Measurements from ENCODE around the gene ANKRD11.
"Not testable (repeated sequence)": the region's sequence is repeated elsewhere in the genome, so short reads cannot be mapped to it uniquely, and the experiment has no call there.

ANKRD11 gene

DNA sequence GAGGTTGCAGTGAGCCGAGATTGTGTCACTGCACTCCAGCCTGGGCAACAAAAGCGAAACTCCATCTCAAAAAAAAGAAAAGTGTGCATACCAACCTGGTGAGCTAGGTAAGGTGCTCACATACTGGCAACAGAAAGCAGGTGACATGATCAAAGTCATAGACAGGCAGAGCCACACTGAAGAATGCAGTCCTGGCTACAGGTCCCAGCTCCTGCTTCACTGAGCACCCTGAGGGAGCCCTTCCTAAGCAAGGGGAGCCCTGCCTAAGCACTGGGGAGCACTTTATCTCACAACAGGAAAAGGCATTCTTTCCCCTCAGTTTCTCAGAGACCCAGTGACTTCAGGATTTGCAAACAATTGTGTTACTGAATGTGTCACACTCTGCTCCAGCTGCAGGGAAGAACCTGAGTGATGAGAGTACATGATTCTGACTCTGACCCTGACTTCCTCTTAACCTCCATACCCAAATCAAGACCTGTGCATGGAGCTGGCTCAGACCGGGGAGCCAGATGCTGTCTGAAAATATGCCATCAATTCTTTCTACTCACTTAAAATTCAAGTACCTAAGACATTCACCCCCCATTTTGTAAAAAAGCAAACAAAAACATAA is 40.5 kb downstream of the ANKRD11 start:
- DNase-seq, result peak; percentile 28

DNA sequence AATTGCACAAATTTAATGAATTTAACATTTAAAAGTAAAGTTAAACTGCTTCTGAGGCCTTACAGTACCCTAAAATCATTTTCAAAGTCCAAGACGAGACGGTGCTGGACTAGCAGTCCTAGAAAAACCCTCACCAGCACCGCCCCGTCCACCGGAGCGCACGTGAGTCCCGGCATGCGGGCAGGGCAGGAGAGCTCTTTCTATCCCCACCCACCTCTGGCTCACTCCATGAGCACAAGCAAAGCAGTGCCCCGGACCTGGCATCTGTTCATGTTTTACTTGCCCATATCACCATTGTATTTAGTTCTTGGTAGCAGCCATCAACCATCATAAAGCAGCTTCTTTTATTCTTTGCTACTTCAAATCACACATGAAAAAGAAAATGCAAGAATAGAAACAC is 41.7 kb downstream of the ANKRD11 start:
- DNase-seq, result no peak

GRCh38 chr16:89446975-89447293 is 43.4 kb downstream of the ANKRD11 start:
- DNase-seq, result no peak

DNA sequence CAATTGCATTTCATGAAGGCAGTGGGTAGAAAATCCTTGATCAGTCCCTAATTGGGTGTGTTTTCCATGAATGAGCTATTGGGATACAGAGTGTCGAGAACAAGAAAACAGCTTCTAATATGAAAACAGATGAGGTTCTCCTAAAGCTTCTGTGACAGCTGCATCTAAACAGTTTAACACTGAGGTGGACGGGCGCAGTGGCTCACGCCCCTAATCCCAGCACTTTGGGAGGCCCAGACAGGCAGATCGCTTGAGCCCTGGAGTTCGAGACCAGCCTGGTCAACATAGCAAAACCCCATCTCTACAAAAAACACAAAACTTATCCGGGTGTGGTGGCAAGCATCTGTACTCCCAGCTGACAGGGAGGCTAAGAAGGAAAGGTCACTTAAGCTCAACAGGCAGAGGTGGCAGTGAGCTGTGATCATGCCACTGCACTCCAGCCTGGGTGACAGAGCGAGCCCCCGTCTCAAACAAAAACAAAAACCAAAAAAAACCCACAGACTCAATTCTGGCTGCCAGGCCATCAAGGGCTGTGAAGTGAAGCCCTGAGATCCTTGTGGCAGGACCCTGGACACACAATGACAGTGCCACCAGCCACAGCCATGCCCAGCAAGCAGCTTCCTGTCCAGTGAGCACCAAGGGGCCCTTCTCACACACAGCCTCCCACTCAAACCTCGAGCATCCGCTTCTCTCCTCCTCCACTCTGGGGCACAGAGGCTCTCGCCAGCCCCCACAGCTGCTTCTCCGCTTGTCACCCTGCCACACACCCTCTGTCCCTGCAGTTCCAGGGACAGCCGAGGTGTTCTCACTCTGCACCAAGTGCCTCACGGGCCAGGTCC is 44.0 kb downstream of the ANKRD11 start:
- DNase-seq, result no peak

DNA sequence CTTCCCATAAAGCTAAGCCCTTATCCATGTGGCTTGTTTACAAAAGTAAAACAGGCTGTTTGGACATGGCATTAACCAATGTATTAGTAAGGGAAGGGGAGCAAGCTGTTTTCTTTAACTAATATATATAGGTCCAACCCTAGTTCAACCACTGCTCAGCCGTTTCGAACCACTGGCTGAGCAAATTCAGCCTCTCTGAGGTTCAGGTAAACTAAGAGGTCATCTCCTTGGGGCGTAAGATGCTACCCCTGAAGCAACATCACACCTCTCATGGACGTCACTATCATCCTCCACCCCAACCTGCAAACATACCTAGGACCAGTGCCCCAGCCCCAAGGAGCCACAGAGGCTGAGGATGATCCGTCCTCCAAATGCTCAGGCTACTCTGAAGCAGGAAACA is 45.2 kb downstream of the ANKRD11 start:
- DNase-seq, result no peak

DNA sequence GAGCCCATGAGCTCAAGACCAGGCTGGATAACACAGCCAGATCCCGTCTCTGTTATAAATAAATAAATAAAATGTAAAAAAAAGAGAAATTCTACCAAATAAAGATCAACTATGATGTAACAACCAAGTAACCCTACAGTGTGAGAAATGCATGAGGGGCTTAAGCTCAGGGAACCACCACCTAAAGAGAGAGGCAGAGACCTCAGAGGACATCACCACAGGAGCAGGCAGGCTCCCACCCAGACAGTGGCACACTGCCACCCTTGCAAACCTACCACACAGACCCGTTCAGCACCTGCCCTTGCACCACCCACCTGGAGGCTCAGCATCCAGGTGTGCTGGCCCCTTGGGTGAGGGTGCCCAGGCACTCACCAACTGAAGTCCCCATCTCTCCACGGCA is 45.6 kb downstream of the ANKRD11 start:
- DNase-seq, result no peak

GRCh38 chr16:89444151-89444723 is 46.1 kb downstream of the ANKRD11 start:
- DNase-seq, result no peak

DNA sequence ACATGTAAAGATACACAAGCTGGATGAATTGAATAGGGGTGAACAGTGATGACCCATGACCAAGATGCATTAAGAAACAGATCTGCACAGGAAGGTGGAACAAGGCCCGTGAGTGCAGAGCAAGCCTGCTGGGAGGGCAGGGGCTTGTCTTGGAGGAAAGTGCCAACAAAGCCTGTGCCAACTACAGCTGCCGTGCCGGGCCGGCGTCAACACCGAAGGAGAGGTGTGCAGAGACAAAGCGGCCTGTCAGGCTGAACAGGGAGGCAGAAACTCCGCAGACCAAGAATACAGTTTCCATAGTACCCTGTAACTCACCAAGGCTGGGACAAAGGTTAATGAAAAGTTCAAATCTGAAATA is 46.7 kb downstream of the ANKRD11 start:
- no peak for DNase-seq

- DNase-seq, result peak; percentile 78
These were observed 47.2 kb downstream of the ANKRD11 start for GRCh38 chr16:89442990-89443726.

DNA sequence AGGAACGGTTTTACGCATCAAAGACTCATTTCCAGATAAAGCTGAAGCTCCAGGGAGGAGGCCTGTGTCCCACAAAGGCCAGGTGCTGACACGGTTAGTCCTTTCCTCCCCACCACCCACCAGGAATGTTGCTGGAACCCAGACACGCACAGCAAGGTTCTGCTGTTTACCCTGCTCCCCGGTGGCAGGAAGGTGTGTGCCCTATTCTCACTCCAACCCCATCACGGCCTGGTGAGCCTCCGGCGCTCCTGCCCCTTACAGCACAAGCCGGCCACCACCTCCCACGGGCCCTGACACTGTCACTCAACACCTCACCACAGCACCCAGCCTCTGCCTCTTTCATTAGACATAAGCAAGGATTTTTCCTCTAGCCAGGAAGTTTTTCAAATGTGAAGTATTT is 47.8 kb downstream of the ANKRD11 start:
- DNase-seq, result no peak

GRCh38 chr16:89439659-89440058 is 50.7 kb downstream of the ANKRD11 start:
- DNase-seq, result no peak

- DNase-seq, result no peak
These were observed 52.4 kb downstream of the ANKRD11 start for GRCh38 chr16:89437991-89438390.

DNA sequence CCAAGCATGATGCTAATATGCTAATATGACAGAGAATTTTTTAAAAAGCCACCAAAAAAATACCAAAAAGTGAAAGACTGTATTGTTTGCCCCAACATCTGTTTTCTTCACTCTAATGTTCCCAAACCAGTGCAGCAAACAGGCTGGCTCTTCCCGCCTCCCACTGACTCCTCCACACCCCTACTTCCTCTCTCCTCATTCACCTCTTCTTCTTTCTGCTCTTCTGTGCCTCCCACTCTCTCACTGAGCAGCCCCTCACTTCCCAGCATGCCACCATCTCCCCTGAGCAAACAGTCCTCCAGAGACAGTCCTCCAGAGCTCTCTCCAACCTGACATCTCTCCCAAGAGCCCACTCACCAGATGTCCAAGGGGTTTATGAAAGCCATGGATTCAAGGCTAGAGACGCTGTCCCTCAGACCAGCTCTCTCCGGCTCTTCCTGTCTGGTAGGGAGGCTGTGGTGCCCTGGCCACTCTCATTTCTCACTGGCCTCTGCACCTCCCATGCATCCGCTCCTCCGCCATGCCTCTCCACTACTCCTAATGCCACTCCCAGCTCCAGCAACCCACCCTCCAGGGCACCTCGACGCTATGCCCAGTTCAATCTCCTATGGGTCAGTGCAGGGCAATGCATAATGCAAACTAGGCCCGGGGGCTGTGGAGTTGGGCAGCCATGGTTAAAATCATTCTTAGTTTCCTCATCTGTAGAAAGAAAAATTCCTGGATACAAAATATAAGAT is 52.9 kb downstream of the ANKRD11 start:
- no peak for DNase-seq

DNA sequence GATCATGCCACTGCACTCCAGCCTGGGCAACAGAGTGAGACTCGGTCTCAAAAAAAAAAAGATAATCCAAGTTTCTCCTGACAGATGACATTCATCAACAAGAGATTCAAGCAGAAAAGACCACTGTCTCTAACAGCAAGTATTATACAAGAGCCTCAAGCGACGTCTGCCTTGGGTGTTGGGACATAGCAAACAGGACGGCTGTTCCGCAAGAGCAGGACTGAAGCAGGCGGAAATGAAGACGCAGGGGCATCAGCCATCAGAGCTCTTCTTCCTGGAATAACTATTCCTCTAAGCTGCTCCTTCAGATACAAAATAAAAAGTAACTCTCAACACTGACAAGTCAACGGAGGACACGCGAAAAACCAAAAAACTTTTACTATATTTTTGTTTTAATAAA is 54.0 kb downstream of the ANKRD11 start:
- DNase-seq, result no peak

GRCh38 chr16:89435059-89435458 is 55.3 kb downstream of the ANKRD11 start:
- not testable (repeated sequence) for DNase-seq

- DNase-seq, result no peak
These were observed 55.9 kb downstream of the ANKRD11 start for GRCh38 chr16:89434490-89434889.

DNA sequence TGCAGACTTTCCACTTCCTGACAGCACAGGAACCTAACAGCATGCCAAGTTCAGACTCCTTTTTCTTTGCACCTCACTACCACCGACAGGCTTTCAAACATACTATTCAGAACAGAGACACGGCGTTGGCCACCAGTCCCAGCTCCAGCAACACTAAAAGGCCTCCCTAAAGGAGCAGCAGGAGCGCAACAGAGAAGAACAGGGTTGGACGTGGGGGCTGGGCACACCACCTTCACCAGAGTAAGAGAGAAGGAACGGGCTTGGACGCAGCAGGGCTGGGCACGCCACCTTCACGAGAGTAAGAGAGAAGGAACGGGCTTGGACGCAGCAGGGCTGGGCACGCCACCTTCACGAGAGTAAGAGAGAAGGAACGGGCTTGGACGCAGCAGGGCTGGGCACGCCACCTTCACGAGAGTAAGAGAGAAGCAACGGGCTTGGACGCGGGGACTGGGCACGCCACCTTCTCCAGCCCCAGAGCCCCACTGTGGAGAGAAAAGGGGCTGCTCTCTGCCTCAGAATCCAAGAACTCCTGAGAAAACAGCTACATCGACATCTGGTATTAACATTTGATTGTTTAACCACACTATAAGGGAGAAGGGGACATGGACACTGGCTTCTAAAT is 56.9 kb downstream of the ANKRD11 start:
- not testable (repeated sequence) for DNase-seq

DNA sequence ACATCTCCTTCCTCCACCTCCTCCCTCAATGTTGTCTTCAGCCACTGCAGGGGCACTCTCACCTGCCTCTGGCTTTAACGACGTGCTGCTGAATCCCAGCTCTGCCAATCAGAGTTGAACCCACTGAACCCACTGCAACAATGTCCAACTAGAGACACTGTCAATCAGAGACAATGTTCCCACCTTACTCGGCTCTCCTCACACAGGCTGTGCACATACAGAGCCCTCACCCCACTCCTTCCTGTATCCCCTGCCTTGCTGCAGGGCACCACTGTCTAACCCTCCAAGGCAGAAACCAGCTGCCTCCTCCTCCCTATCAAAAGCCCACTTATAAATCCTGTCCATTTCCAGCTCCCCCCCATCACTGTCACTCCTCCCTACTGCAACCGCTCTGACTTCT is 58.7 kb downstream of the ANKRD11 start:
- no peak for DNase-seq

DNA sequence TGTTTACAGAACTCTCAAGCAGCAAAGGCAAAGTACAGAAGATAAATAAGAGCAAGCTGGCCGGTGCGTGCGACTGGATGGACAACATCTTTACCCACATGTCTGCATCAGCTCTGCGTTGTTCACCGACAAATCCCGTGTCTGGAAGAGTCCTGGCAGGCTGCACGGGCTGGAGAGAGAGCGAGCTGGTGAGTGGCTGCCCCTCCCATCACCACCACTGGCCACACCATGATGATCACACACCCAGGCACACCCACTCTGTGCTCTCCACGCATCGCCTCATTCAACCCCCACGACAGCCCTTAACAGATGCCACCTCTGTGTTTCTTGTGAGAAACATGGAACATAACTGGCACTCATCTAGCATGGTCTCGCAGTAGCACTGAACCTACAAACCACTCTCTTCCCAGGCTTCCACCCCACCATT is 59.2 kb downstream of the ANKRD11 start:
- DNase-seq, result peak; percentile 39

DNA sequence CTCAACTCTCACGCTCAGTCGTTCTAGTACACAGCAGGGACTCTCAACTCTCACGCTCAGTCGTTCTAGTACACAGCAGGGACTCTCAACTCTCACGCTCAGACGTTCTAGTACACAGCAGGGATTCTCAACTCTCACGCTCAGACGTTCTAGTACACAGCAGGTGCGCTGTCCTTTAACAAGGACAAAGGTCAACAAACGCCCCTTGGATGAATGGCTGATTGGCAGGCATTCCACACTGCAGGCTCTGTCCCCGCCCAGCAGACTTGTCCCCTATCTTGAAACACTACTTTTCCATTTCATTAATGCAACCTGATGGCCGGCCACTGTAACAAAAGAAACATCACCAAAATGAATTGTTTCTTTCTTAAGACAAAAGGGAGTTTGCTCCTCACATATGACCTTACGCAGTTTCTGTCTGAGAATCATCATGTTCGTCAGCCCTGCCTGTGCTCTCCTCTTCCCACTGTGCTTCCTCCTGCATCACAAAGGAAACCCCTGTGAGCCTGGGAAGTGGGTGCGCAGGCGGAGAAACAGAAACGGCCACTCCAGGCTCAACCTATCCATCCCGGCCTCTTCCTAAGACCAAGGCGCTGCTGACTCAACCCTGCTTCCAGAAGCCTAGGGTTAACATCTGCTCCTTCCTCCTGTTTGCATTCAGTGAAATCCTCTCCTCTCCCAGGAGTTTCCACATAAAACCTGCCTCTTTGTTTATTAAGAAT is 59.8 kb downstream of the ANKRD11 start:
- DNase-seq, result no peak

GRCh38 chr16:89428605-89429004 is 61.8 kb downstream of the ANKRD11 start:
- DNase-seq, result not testable (repeated sequence)
